ENCODE data around the gene ACER3.

DNA sequence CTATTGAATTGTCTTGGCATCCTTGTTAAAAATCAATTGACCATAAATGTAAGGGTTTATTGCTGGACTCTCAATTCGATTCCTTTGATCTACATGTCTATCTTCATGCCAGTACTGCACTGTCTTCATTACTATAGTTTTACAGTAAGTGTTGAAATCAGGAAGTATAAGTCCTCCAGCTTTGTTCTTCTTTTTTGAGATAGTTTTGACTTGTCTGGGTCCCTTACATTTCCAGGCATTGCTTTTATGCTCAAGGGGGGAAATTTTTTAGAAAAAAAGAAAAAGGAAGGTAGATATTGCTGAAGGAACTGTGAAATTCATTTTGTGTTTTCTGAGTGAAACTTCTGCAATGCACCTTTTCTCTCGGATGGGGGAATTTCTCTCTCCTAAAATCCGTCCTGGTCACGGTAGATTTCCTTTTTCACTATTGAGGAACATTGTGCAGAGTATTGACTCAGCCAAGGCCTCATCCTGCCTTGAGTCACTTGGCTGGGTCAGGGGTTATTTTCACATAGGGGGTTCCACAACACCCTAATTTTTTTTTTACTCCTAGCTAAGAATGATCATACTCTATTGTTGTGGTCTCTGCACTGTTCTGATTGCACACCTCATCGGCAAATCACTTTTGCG is 2.8 kb upstream of the ACER3 start:
- TF ChIP-seq, protein P1, sequence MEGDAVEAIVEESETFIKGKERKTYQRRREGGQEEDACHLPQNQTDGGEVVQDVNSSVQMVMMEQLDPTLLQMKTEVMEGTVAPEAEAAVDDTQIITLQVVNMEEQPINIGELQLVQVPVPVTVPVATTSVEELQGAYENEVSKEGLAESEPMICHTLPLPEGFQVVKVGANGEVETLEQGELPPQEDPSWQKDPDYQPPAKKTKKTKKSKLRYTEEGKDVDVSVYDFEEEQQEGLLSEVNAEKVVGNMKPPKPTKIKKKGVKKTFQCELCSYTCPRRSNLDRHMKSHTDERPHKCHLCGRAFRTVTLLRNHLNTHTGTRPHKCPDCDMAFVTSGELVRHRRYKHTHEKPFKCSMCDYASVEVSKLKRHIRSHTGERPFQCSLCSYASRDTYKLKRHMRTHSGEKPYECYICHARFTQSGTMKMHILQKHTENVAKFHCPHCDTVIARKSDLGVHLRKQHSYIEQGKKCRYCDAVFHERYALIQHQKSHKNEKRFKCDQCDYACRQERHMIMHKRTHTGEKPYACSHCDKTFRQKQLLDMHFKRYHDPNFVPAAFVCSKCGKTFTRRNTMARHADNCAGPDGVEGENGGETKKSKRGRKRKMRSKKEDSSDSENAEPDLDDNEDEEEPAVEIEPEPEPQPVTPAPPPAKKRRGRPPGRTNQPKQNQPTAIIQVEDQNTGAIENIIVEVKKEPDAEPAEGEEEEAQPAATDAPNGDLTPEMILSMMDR (IDR thresholded peaks at IDR 0.05), result no peak
- no peak for TF ChIP-seq POLR2A (IDR thresholded peaks at IDR 0.05)
